HEK293T (cell line): ENCODE results near the gene BASP1.
"Not testable (repeated sequence)": the region's sequence is repeated elsewhere in the genome, so short reads cannot be mapped to it uniquely, and the experiment has no call there.

Experiments
- ARNT ChIP-seq: fragments of 450-650 bp; IDR thresholded peaks from 2 replicates; pipeline ENCODE4 v1.6.1; 2017; ENCODE audit warnings: mild to moderate bottlenecking
- BHLHE40 ChIP-seq: fragments of 450-650 bp; IDR thresholded peaks from 2 replicates; pipeline ENCODE4 v1.6.1; 2016; ENCODE audit warnings: mild to moderate bottlenecking, moderate library complexity, borderline replicate concordance
- CTBP1 ChIP-seq: fragments of 450-650 bp; IDR thresholded peaks from 2 replicates; pipeline ENCODE4 v1.6.1; 2016; ENCODE audit warnings: borderline replicate concordance
- ELF4 ChIP-seq: fragments of 450-650 bp; IDR thresholded peaks from 2 replicates; pipeline ENCODE4 v1.6.1; 2017; ENCODE audit warnings: antibody characterized with exemption
- FOXA1 ChIP-seq: fragments of 450-650 bp; IDR thresholded peaks from 2 replicates; pipeline ENCODE4 v1.6.1; 2016; ENCODE audit warnings: mild to moderate bottlenecking
- FOXK2 ChIP-seq: fragments of 450-650 bp; IDR thresholded peaks from 2 replicates; pipeline ENCODE4 v1.6.1; 2016; ENCODE audit warnings: mild to moderate bottlenecking
- FOXM1 ChIP-seq: fragments of 450-650 bp; IDR thresholded peaks from 2 replicates; pipeline ENCODE4 v1.6.1; 2017; ENCODE audit warnings: mild to moderate bottlenecking, borderline replicate concordance
- HDGF ChIP-seq: fragments of 450-650 bp; IDR thresholded peaks from 2 replicates; pipeline ENCODE4 v1.6.1; 2017; ENCODE audit warnings: antibody characterized with exemption, borderline replicate concordance
- SP1 ChIP-seq: fragments of 450-650 bp; IDR thresholded peaks from 2 replicates; pipeline ENCODE4 v1.6.1; 2017
- SUZ12 ChIP-seq: fragments of 450-650 bp; IDR thresholded peaks from 2 replicates; pipeline ENCODE4 v1.6.1; 2016; ENCODE audit warnings: mild to moderate bottlenecking
- TARDBP ChIP-seq: fragments of 450-650 bp; IDR thresholded peaks from 2 replicates; pipeline ENCODE4 v1.6.1; 2016

GRCh38 chr5:17249841-17250240 is 32.4 kb downstream of the BASP1 start:
- TF ChIP-seq FOXA1, TARDBP, SUZ12, BHLHE40, HDGF, CTBP1, ELF4, ARNT, SP1, FOXK2, FOXM1: not testable (repeated sequence)
